Measurements from ENCODE around the gene TLR7. TPM values are rescaled to one million over a fixed set of nuclear protein-coding genes. Genes with fewer than 3 reads are reported as not detected.

Gene TLR7
- total and polyA plus RNA-seq, 2 of the 4 experiments (the other 2 are of a cell fraction): not detected

- ChIA-PET CTCF (no interaction called here), POLR2A (ENCODE audit: unreplicated experiment) (no interaction called here)
- Histone ChIP-seq H3K9me1 (ENCODE audit: insufficient read depth, low read length) (no peaks in the 10 kb centered on the region), H3K23ac (ENCODE audit: low read depth, low read length) (no peak overlapping the region), H3K79me1 (ENCODE audit: low read depth in 1 of 2, low read length in 2 of 2) (no peaks in the 10 kb centered on the region), H2BK15ac (ENCODE audit: low read depth, low read length) (no peak overlapping the region), H2BK120ac (ENCODE audit: low read depth, low read length) (no peak overlapping the region), H2AK9ac (replicated peaks; ENCODE audit: low read depth, low read length, poor library complexity) (no peak overlapping the region), H3K9me3 (ENCODE audit: control insufficient read depth, insufficient read depth, low read length) (no peaks in the 10 kb centered on the region), H4K20me1 (ENCODE audit: insufficient read depth, low read length) (no peaks in the 10 kb centered on the region), H3K18ac (ENCODE audit: low read depth, low read length) (no peak overlapping the region), H2AFZ (replicated peaks; ENCODE audit: low read length, poor library complexity) (no peak overlapping the region), H3K27me3 (ENCODE audit: control insufficient read depth, insufficient read depth, low read length) (0 out of 2 replicates have a peak, but pooled peaks cover 2% of the 10 kb centered on the region), H3K9ac (ENCODE audit: low read depth, low read length) (no peak overlapping the region), H4K91ac (ENCODE audit: insufficient read depth, low read depth, low read length) (no peak overlapping the region), H4K8ac (ENCODE audit: low read depth in 2 of 2, low read length in 2 of 2) (no peak overlapping the region), H3K56ac (ENCODE audit: extremely low read depth, insufficient read depth, low read length) (no peak overlapping the region), H3K4me2 (ENCODE audit: low read depth, low read length) (no peak overlapping the region), H3K36me3 (ENCODE audit: control insufficient read depth, insufficient read depth, low read length) (no peaks in the 10 kb centered on the region), H3K4me3 (ENCODE audit: insufficient read depth, low read depth, low read length) (no peak overlapping the region), H3K27ac (ENCODE audit: insufficient read depth, low read length) (no peak overlapping the region), H3K4ac (ENCODE audit: low read depth, low read length) (no peak overlapping the region), H2BK5ac (ENCODE audit: low read depth, low read length, poor library complexity, severe bottlenecking) (no peak overlapping the region), H2BK20ac (ENCODE audit: low read depth, low read length) (no peak overlapping the region), H3K4me1 (ENCODE audit: control insufficient read depth, insufficient read depth, low read length) (no peaks in the 10 kb centered on the region), H4K5ac (ENCODE audit: low read depth, low read length) (no peak overlapping the region), H2AK5ac (ENCODE audit: low read depth, low read length) (no peak overlapping the region), H3K14ac (replicated peaks; ENCODE audit: low read depth, low read length) (no peak overlapping the region)
- in situ Hi-C loops (cut with MboI; ENCODE audit: low sequenced_read_pairs): no loop called here
- DNase-seq (no peak), ATAC-seq (ENCODE audit: low read depth) (no peak)
- TF ChIP-seq ELK1 (IDR thresholded peaks at IDR 0.05; ENCODE audit: borderline replicate concordance, low read depth, low read length) (no peak), NFE2L2 (IDR thresholded peaks at IDR 0.05; ENCODE audit: low read depth, low read length) (no peak), FOS (IDR thresholded peaks at IDR 0.05; ENCODE audit: low read depth, low read length) (no peak), POLR2A (IDR thresholded peaks at IDR 0.05; ENCODE audit: low read depth, low read length) (no peak), CEBPB (IDR thresholded peaks at IDR 0.05; ENCODE audit: low read depth, low read length) (no peak), SMC3 (IDR thresholded peaks at IDR 0.05; ENCODE audit: low read depth, low read length) (no peak), MXI1 (IDR thresholded peaks at IDR 0.05; ENCODE audit: borderline replicate concordance, low read depth, low read length) (no peak), RAD21 (IDR thresholded peaks at IDR 0.05; ENCODE audit: low read length) (no peak), MAZ (IDR thresholded peaks at IDR 0.05; ENCODE audit: borderline replicate concordance, low read depth, low read length) (no peak), USF2 (IDR thresholded peaks at IDR 0.05; ENCODE audit: low read depth, low read length) (no peak), CHD1 (IDR thresholded peaks at IDR 0.05; ENCODE audit: low read depth, low read length) (no peak), RCOR1 (IDR thresholded peaks at IDR 0.05; ENCODE audit: insufficient replicate concordance, low read length) (no peak), BHLHE40 (IDR thresholded peaks at IDR 0.05; ENCODE audit: low read depth, low read length) (no peak)
- BruUV-seq (replicated peaks): no TSS peak
- intact Hi-C loops (cut with micrococcal nuclease): no loop called here
- no CpG with 5 or more reads among the region's 1 CpG for WGBS, 2 experiments (ENCODE audit: extremely low coverage in 2 of 2, insufficient read length in 1 of 2)
- dilution Hi-C loops (cut with HindIII; ENCODE audit: low sequenced_read_pairs, unreplicated experiment): no loop called here
Observed at GRCh38 chrX:12878536-12878935, 11.7 kb downstream of the TLR7 start.
